Heart left ventricle (tissue), 13 donors: ENCODE data around the gene SMG9.

Source experiments
- POLR2A ChIP-seq, 2 donors: fragments of 450-650 bp; IDR thresholded peaks; one replicate each; pipeline ENCODE4 v1.6.1; 2017; ENCODE audit warnings: antibody characterized with exemption in 2 of 2, mild to moderate bottlenecking in 2 of 2, moderate library complexity in 2 of 2
- TF ChIP-seq, protein P1 (sequence below), 12 donors: fragments of 200-600 bp; sonication (generic) in 4 of 12; IDR thresholded peaks; one replicate each; pipeline versions ENCODE4 v1.5.0 to v1.8.0; 2018 to 2022; ENCODE audit warnings: antibody characterized with exemption in 12 of 12, mild to moderate bottlenecking in 5 of 12
- donor health status: ischemic (EF 13 %, LVEDD 7.1; RV severe dilation, severe dysfunction).
- donor health status: DM: no; HTN: yes; CAD: no.
- donor health status: DM: no; HTN: no; CAD: no.
- donor health status: ischemic (EF 25% LVEDD 6.9; RV normal size, moderate dysfunction).
- donor health status: ischemic (EF 25% LVEDD 5.7; RV mildly dilated, moderate dysfunction).
- donor health status: ischemic (EF 35%, LVEDD 5.7; RV mildly dilated, moderate dysfunction).
- donor health status: nonischemic (EF 11% LVEDD 7.7; RV severe dilation, severe dysfunction).
- donor health status: DM: yes; HTN: yes; CAD: no.
- donor health status: PGD.
- donor health status: ischemic (EF 29% LVEDD 5.4; RV normal size, mild dysfunction).
- donor health status: nonischemic (EF 23%, LVEDD 6.1; RV moderate dilation, normal function).

- TF ChIP-seq POLR2A (IDR thresholded peaks at IDR 0.05): no peak
- TF ChIP-seq, protein P1, sequence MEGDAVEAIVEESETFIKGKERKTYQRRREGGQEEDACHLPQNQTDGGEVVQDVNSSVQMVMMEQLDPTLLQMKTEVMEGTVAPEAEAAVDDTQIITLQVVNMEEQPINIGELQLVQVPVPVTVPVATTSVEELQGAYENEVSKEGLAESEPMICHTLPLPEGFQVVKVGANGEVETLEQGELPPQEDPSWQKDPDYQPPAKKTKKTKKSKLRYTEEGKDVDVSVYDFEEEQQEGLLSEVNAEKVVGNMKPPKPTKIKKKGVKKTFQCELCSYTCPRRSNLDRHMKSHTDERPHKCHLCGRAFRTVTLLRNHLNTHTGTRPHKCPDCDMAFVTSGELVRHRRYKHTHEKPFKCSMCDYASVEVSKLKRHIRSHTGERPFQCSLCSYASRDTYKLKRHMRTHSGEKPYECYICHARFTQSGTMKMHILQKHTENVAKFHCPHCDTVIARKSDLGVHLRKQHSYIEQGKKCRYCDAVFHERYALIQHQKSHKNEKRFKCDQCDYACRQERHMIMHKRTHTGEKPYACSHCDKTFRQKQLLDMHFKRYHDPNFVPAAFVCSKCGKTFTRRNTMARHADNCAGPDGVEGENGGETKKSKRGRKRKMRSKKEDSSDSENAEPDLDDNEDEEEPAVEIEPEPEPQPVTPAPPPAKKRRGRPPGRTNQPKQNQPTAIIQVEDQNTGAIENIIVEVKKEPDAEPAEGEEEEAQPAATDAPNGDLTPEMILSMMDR (IDR thresholded peaks at IDR 0.05): no peak
These were observed 18.8 kb downstream of the SMG9 start for GRCh38 chr19:43735957-43736356.
